B cell (primary cell): ENCODE results near the gene INO80C. TPM values are rescaled to one million over a fixed set of nuclear protein-coding genes. Genes with fewer than 3 reads are reported as not detected.

ENCODE experiments used
- ATAC-seq: fragments of 200-7000 bp; cut with Tn5 transposase; one replicate; pipeline ENCODE4 v1.10.0; 2021; ENCODE audit warnings: low read depth, mild to moderate bottlenecking, moderate number of reproducible peaks, moderate library complexity
- CTCF ChIA-PET: fragments of 350-600 bp; sonication (Branson Sonifier 250); formaldehyde crosslinking; loops from one replicate; lab custom pipeline; 2021; ENCODE audit warnings: antibody characterized with exemption, inconsistent platforms; lab: Charles Lee
- POLR2A ChIA-PET: fragments of 350-600 bp; sonication (Branson Sonifier 250); formaldehyde crosslinking; loops from one replicate; lab custom pipeline; 2021; ENCODE audit warnings: antibody characterized with exemption; lab: Charles Lee
- DNase-seq: peaks from one replicate; pipeline ENCODE4 v3.0.0; 2013
- H2AFZ ChIP-seq: 2 replicates; pipeline ENCODE4 v1.6.1; 2012; ENCODE audit warnings: mild to moderate bottlenecking, low read depth, low read length; ENCODE audit not compliant: insufficient read depth, poor library complexity, severe bottlenecking
- H3K27ac ChIP-seq, 2 donors: 1 replicate in 1 of 2; 2 replicates in 1 of 2; pipeline ENCODE4 v1.5.1; 2012 to 2013; ENCODE audit warnings: low read length in 2 of 2, mild to moderate bottlenecking in 2 of 2, moderate library complexity in 1 of 2
- H3K27me3 ChIP-seq, 4 experiments: fragments of 200-600 bp in 1 of 4; sonication (generic) in 1 of 4; replicated peaks in 1 of 4; 1 replicate in 2 of 4; 2 replicates in 2 of 4; pipeline versions ENCODE4 v1.6.1 to v1.7.0; 2013 to 2016; ENCODE audit warnings: low read length in 3 of 4, mild to moderate bottlenecking in 2 of 4, mixed read lengths in 1 of 4, moderate library complexity in 1 of 4; ENCODE audit not compliant: insufficient read depth in 4 of 4, control insufficient read depth in 3 of 4; ENCODE audit errors: control extremely low read depth in 1 of 4
- H3K36me3 ChIP-seq, 2 experiments: replicated peaks in 1 of 2; 1 replicate in 1 of 2; 2 replicates in 1 of 2; pipeline versions ENCODE4 v1.6.1 to v1.7.1; 2013; ENCODE audit warnings: low read length in 1 of 2; ENCODE audit not compliant: insufficient read depth in 2 of 2, control insufficient read depth in 1 of 2; ENCODE audit errors: control extremely low read depth in 1 of 2, extremely low read depth in 1 of 2
- H3K4me1 ChIP-seq, 2 donors: fragments of 200-600 bp in 1 of 2; sonication (generic) in 1 of 2; 1 replicate in 1 of 2; 2 replicates in 1 of 2; pipeline versions ENCODE4 v1.5.1 to v1.6.1; 2013 to 2017; ENCODE audit warnings: low read length in 2 of 2; ENCODE audit not compliant: control insufficient read depth in 2 of 2, insufficient read depth in 2 of 2
- H3K4me2 ChIP-seq: replicated peaks from 2 replicates; pipeline ENCODE3; 2012; ENCODE audit warnings: mild to moderate bottlenecking, low read depth, low read length; ENCODE audit not compliant: poor library complexity, severe bottlenecking
- H3K4me3 ChIP-seq, 5 experiments: fragments of 200-600 bp in 1 of 5; sonication (generic) in 1 of 5; 1 replicate in 3 of 5; 2 replicates in 2 of 5; pipeline versions ENCODE4 v1.5.1 to v1.7.0; 2011 to 2016; ENCODE audit warnings: low read length in 4 of 5, mild to moderate bottlenecking in 4 of 5, low read depth in 2 of 5, control low read depth in 1 of 5, moderate library complexity in 1 of 5; ENCODE audit not compliant: insufficient read depth in 1 of 5; ENCODE audit errors: control extremely low read depth in 1 of 5, extremely low read depth in 1 of 5
- H3K79me2 ChIP-seq: fragments of 200-600 bp; sonication (generic); one replicate; pipeline ENCODE4 v1.6.0; 2016; ENCODE audit warnings: low read length; ENCODE audit not compliant: control insufficient read depth, insufficient read depth
- H3K9ac ChIP-seq: fragments of 200-600 bp; sonication (generic); 2 replicates; pipeline ENCODE4 v1.6.1; 2017; ENCODE audit warnings: mild to moderate bottlenecking, low read length, moderate library complexity
- H3K9me3 ChIP-seq, 3 donors: one replicate each; pipeline versions ENCODE4 v1.6.1 to v1.7.1; 2013; ENCODE audit warnings: low read length in 2 of 3; ENCODE audit not compliant: control insufficient read depth in 2 of 3, insufficient read depth in 1 of 3; ENCODE audit errors: control extremely low read depth in 1 of 3
- H4K20me1 ChIP-seq: 2 replicates; pipeline ENCODE4 v1.6.0; 2012; ENCODE audit warnings: mild to moderate bottlenecking, low read length; ENCODE audit not compliant: insufficient read depth, control insufficient read depth, poor library complexity, severe bottlenecking
- H3K27ac Mint-ChIP-seq: one replicate; pipeline ENCODE4 v1.8.0; 2021; ENCODE audit warnings: mixed read lengths
- H3K27me3 Mint-ChIP-seq: one replicate; pipeline ENCODE4 v1.8.0; 2021; ENCODE audit warnings: mixed read lengths
- H3K4me1 Mint-ChIP-seq: one replicate; pipeline ENCODE4 v1.8.0; 2021; ENCODE audit warnings: mixed read lengths
- H3K4me3 Mint-ChIP-seq: one replicate; pipeline ENCODE4 v1.8.0; 2021; ENCODE audit warnings: mixed read lengths
- H3K9me3 Mint-ChIP-seq: one replicate; pipeline ENCODE4 v1.8.0; 2022; ENCODE audit warnings: mixed read lengths; ENCODE audit not compliant: insufficient read depth
- EZH2 ChIP-seq: IDR thresholded peaks from 2 replicates; pipeline ENCODE4 v1.6.1; 2012; ENCODE audit warnings: borderline replicate concordance, low read depth, mild to moderate bottlenecking, moderate library complexity, low read length; ENCODE audit not compliant: insufficient read depth, poor library complexity, severe bottlenecking
- WGBS: methylation state at CpG from one replicate; pipeline ENCODE4 v1.1.5; 2013; ENCODE audit warnings: missing lambda C conversion rate; ENCODE audit not compliant: insufficient coverage; 5-methylcytosine and 5-hydroxymethylcytosine counted together
- intact Hi-C: fragments of 100-400 bp; cut with micrococcal nuclease; formaldehyde crosslinking; loops from one replicate; pipeline ENCODE4 v1.10.0; 2022
- polyA plus RNA-seq: library from polyadenylated mRNA; depleted of rRNA; stranded (reverse); fragments of >200 nt; gene quantifications from 2 replicates; pipeline ENCODE4 v1.2.3, GENCODE V29; 2012
- total RNA-seq, 2 donors: library from RNA; stranded (reverse); fragments of 120-200 nt in 1 of 2; gene quantifications; 1 replicate in 1 of 2; 2 replicates in 1 of 2; pipeline versions ENCODE4 v1.2.3 to v1.2.4, GENCODE V29; 2013 to 2022
- TF ChIP-seq, protein P1 (sequence below): fragments of 200-600 bp; IDR thresholded peaks from one replicate; pipeline ENCODE4 v1.8.0; 2022; ENCODE audit warnings: antibody characterized with exemption, mild to moderate bottlenecking

INO80C gene
- total and polyA plus RNA-seq, 2 donors (not counting 1 experiment from before 2014, with no cell fraction given): 18.2 to 37.9 TPM

DNA sequence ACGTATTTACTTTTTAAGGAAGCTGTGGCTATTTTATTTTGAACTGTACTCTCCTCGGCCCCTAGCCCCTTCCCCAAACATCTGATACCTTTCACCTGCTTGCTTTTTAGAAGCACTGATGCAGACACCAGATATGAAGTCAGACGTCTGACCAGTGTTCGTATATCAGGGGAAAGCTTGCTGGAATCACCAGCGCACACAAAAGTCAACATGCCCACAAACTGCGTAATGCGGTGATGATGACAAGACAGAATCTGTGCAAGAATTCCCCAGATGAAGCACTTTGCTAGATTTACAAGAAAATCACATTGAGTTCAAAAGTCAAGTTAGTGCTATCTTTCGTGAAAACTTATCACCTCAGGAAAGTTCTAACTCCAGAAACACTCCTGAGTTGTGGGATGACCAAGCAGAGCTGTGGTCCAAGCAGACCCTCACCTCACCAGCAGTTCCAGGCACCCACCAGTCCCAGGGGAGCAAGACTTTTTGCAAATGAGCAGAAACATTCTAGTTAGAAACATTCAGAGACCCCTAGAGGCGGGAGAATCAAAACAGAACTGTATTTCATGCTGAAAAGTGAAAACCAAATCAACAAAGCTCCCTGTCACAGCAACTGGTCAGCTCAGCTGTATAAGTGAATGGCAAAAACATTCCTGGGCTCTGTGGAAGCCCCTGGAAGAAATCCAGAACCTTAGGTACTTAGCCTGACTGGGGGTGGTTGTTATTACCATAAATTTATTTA lies 55.7 kb downstream of the INO80C start:
- WGBS: 87% methylated on average over 7 of the region's 9 CpGs
- intact Hi-C loops: no loop called here
- Histone ChIP-seq H3K27me3 (no peaks in the 10 kb centered on the region), H3K9me3 (no peaks in the 10 kb centered on the region), H3K4me3 (no peak overlapping the region), H3K79me2 (no peaks in the 10 kb centered on the region), H3K9ac (no peak overlapping the region), H3K36me3 (no peaks in the 10 kb centered on the region), H4K20me1 (no peaks in the 10 kb centered on the region), H3K4me2 (no peak overlapping the region), H3K27ac (no peak overlapping the region), H3K4me1 (peaks cover 11 to 14% of the 10 kb centered on the region in 2 donors), H2AFZ (no peak overlapping the region)
- peak; percentile 33 for ATAC-seq
- H3K4me1 Mint-ChIP-seq: peaks cover 13% of the 10 kb centered on the region
- TF ChIP-seq EZH2: no peak
- TF ChIP-seq, protein P1, sequence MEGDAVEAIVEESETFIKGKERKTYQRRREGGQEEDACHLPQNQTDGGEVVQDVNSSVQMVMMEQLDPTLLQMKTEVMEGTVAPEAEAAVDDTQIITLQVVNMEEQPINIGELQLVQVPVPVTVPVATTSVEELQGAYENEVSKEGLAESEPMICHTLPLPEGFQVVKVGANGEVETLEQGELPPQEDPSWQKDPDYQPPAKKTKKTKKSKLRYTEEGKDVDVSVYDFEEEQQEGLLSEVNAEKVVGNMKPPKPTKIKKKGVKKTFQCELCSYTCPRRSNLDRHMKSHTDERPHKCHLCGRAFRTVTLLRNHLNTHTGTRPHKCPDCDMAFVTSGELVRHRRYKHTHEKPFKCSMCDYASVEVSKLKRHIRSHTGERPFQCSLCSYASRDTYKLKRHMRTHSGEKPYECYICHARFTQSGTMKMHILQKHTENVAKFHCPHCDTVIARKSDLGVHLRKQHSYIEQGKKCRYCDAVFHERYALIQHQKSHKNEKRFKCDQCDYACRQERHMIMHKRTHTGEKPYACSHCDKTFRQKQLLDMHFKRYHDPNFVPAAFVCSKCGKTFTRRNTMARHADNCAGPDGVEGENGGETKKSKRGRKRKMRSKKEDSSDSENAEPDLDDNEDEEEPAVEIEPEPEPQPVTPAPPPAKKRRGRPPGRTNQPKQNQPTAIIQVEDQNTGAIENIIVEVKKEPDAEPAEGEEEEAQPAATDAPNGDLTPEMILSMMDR: no peak
- DNase-seq: no peak
- no peaks in the 10 kb centered on the region for H3K9me3 Mint-ChIP-seq
- no peaks in the 10 kb centered on the region for H3K27me3 Mint-ChIP-seq
- H3K27ac Mint-ChIP-seq: no peak overlapping the region
- no peak overlapping the region for H3K4me3 Mint-ChIP-seq
- ChIA-PET POLR2A (no interaction called here), CTCF (interaction anchor here (1.0 kb wide), 1 partner anchor 56 kb away, joined by 6 read pairs; no protein-coding TSS in a partner anchor)

DNA sequence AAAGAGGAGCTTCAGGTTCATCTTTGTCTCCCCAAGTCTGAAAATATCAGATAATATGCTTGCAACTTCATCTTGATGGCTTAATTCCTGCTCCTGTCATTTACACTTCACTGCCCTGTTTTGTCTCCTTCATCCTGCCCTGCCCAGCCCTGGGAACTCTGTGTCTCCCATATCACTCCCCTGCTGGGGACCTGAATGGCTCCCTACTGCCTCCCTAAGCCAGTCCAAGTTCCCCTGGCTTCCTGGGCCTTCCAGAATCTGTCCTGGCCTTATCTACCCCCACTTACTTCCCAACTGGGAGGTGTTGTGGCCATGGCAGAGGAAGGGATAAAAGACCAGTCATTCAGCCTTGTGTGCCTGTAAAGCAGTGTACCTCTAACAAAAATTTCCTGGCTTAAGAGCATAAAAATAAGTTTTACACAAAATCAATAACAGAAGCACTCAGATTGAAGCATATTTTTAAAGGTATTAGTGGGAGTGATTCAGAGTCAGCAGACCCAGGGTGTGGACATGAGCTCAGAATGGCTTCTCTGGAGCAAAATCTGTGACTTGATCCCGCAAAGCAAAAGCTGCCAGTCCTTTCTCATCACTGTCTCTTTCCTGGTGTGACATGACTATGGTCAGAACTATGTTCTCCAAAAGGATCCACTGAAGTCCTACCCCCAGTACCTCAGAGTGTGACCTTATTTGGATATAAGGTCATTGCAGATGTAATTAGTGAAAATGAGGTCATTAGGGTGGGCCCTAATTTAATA lies 59.1 kb downstream of the INO80C start:
- WGBS: no CpG with 5 or more reads among the region's 1 CpG
- Histone ChIP-seq H3K79me2 (no peaks in the 10 kb centered on the region), H3K4me1 (peaks cover 7 to 9% of the 10 kb centered on the region in 2 donors), H3K9ac (no peak overlapping the region), H3K27ac (no peak overlapping the region), H3K4me2 (no peak overlapping the region), H4K20me1 (no peaks in the 10 kb centered on the region), H3K9me3 (peaks cover 1 to 8% (median 4%) of the 10 kb centered on the region in 3 donors), H3K36me3 (no peaks in the 10 kb centered on the region), H3K4me3 (no peak overlapping the region), H3K27me3 (no peaks in the 10 kb centered on the region), H2AFZ (no peak overlapping the region)
- no peaks in the 10 kb centered on the region for H3K27me3 Mint-ChIP-seq
- ATAC-seq (no peak), DNase-seq (no peak)
- H3K9me3 Mint-ChIP-seq: peaks cover 7% of the 10 kb centered on the region
- H3K27ac Mint-ChIP-seq: no peak overlapping the region
- ChIA-PET CTCF (interaction anchor here (1.1 to 2.1 kb wide), 2 partner anchors 26 to 318 kb away, joined by 3 to 5 read pairs; no protein-coding TSS in a partner anchor), POLR2A (no interaction called here)
- no peak overlapping the region for H3K4me3 Mint-ChIP-seq
- intact Hi-C loops: no loop called here
- TF ChIP-seq EZH2: no peak
- TF ChIP-seq, protein P1: no peak
- peaks cover 10% of the 10 kb centered on the region for H3K4me1 Mint-ChIP-seq
